Type B pancreatic cell (in vitro differentiated cells): ENCODE data around the gene LPAR1. TPM values are rescaled to one million over a fixed set of nuclear protein-coding genes. Genes with fewer than 3 reads are reported as not detected.

Experiments
- DNase-seq: peaks from one replicate; pipeline ENCODE4 v3.0.0; 2021; ENCODE audit warnings: mixed read lengths; ENCODE audit not compliant: unreplicated experiment; ENCODE audit errors: extremely low spot score
- H3K27ac Mint-ChIP-seq: 2 replicates; pipeline ENCODE4 v1.8.0; 2021; ENCODE audit warnings: mild to moderate bottlenecking, mixed read lengths
- H3K27me3 Mint-ChIP-seq: 2 replicates; pipeline ENCODE4 v1.8.0; 2021; ENCODE audit warnings: mixed read lengths
- H3K36me3 Mint-ChIP-seq: 2 replicates; pipeline ENCODE4 v1.8.0; 2021; ENCODE audit warnings: mixed read lengths
- H3K4me1 Mint-ChIP-seq: one replicate; pipeline ENCODE4 v1.8.0; 2021; ENCODE audit warnings: mixed read lengths; ENCODE audit not compliant: unreplicated experiment
- H3K4me3 Mint-ChIP-seq: 2 replicates; pipeline ENCODE4 v1.8.0; 2021; ENCODE audit warnings: mild to moderate bottlenecking, mixed read lengths
- H3K9me3 Mint-ChIP-seq: 2 replicates; pipeline ENCODE4 v1.8.0; 2021; ENCODE audit warnings: mixed read lengths
- long read RNA-seq: library from polyadenylated mRNA; unstranded; transcript quantifications from one replicate; pipeline ENCODE4 v2.0.0, GENCODE V29; 2020
- total RNA-seq: library from RNA; stranded (reverse); gene quantifications from 2 replicates; pipeline ENCODE4 v1.2.1, GENCODE V29; 2021; ENCODE audit warnings: low replicate concordance
- TF ChIP-seq, protein P1 (sequence below): fragments of 200-600 bp; sonication (generic); conservative IDR thresholded peaks from 2 replicates; pipeline ENCODE4 v1.5.0; 2021; ENCODE audit warnings: antibody characterized with exemption, mild to moderate bottlenecking

LPAR1 gene, protein sequence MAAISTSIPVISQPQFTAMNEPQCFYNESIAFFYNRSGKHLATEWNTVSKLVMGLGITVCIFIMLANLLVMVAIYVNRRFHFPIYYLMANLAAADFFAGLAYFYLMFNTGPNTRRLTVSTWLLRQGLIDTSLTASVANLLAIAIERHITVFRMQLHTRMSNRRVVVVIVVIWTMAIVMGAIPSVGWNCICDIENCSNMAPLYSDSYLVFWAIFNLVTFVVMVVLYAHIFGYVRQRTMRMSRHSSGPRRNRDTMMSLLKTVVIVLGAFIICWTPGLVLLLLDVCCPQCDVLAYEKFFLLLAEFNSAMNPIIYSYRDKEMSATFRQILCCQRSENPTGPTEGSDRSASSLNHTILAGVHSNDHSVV
- 15.3 and 32.8 TPM in 2 replicates for total RNA-seq
- long read RNA-seq, partial matches to known transcripts: 2 of 10 reads
- long read RNA-seq, other reads (novel, unspliced or antisense): 8 of 10 reads

DNA sequence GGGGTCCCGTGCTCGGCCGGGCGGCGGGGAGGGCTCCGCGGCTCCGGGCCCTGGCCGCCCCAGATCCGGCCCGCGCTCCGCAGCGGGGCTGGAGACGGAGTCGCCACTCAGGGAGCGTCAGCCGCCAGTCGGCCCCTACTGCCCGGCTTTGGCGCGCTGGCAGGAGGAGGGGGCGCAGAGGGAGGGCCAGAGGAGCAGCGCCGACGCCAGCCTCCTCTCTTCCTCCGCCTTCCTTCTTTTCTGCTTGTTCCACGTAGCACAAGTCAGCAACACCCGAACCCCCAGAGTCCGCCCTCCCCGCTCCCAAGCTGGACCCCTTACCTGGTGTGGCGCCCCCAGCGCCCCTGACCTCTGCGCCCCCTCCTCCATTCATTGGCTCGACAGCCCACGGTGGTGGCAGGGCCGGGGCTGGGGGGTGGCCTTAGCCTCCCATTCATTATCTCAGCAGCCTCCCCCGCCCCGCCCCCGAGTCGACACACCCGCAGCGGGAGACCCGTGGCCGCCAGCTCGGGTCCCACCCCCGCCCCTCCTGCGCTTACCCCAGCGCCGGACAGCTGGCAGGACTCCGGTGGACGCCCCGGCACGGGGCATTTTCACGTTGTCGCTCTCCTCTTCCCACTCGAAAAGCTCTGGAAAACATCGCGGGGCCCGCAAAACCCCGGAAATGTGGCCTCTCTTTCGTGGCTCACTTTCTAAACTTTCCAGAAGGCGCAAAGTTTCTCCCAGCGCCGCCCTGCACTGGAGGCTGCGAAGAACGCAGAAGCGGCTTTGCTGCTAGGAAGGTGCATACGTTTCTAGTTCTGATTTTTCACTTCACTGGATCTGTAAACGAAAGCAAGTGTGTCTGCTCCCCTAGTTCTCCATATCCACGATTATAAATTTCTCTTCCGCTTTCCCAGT lies at the start of gene LPAR1:
Gene LPAR1 (minus strand): TSS at position 140 of the 900 bp plus-strand sequence. CDS start 66,353 bp downstream, outside the sequence.
- H3K36me3 Mint-ChIP-seq: no peaks in the 10 kb centered on the region
- no peaks in the 10 kb centered on the region for H3K9me3 Mint-ChIP-seq
- TF ChIP-seq, protein P1, sequence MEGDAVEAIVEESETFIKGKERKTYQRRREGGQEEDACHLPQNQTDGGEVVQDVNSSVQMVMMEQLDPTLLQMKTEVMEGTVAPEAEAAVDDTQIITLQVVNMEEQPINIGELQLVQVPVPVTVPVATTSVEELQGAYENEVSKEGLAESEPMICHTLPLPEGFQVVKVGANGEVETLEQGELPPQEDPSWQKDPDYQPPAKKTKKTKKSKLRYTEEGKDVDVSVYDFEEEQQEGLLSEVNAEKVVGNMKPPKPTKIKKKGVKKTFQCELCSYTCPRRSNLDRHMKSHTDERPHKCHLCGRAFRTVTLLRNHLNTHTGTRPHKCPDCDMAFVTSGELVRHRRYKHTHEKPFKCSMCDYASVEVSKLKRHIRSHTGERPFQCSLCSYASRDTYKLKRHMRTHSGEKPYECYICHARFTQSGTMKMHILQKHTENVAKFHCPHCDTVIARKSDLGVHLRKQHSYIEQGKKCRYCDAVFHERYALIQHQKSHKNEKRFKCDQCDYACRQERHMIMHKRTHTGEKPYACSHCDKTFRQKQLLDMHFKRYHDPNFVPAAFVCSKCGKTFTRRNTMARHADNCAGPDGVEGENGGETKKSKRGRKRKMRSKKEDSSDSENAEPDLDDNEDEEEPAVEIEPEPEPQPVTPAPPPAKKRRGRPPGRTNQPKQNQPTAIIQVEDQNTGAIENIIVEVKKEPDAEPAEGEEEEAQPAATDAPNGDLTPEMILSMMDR: no peak
- peak; percentile 77 for DNase-seq
- H3K27ac Mint-ChIP-seq: peak within 1 kb of the TSS; percentile 96
- peaks cover 48% of the 10 kb centered on the region for H3K4me1 Mint-ChIP-seq
- H3K27me3 Mint-ChIP-seq: peaks cover 36% of the 10 kb centered on the region
- peak within 1 kb of the TSS; percentile 95 for H3K4me3 Mint-ChIP-seq

DNA sequence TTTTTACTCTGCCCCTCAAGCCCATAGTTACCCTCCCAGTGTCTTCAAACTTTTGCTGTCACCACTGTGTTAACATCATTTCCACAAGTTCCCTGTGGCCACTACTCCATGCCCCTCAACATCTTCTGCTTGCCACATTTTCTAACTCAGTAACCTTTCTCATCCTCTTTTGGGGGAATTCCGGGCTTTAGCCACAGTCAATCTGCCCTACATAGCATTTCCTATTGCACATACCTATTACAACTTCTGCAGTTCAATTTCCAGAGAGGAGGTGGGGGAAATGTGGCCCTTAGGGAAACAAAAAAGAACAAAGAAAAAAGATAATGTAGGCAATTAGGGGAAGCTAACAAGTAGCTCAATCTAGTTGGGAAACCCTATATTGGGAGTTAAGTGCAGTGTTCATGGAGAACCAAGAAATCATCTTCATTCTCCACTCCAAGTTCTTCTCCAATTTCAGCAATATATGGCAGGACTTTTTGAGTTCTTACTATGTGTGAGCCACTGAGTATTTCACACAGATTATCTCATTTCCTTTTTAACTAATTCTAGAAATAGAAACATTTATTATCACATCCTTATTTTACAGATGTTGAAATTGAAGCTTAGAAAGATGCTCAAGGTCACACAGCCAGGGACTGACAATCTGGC lies 40.2 kb upstream of the LPAR1 start:
- Mint-ChIP-seq H3K36me3 (no peaks in the 10 kb centered on the region), H3K27ac (no peak overlapping the region), H3K27me3 (no peaks in the 10 kb centered on the region), H3K9me3 (no peaks in the 10 kb centered on the region), H3K4me3 (no peak overlapping the region), H3K4me1 (no peaks in the 10 kb centered on the region)
- TF ChIP-seq, protein P1: no peak
- DNase-seq: no peak

DNA sequence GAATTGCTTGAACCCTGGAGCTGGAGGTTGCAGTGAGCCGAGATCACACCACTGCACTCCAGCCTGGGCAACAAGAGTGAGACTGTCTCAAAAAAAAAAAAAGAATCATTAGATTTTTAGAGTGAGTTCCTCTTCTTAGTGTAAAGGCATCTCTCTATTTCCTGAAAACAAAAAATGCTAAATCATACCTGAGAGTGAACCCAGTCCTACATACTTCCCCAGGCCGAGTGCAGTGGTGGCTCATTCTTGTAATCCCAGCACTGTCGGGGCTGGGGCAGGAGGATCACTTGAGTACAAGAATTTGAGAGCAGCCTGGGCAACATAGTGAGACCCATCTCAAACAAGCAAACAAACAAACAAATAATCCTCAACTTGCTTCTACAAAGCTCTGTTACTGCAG lies 38.2 kb upstream of the LPAR1 start:
- H3K9me3 Mint-ChIP-seq: no peaks in the 10 kb centered on the region
- H3K36me3 Mint-ChIP-seq: no peaks in the 10 kb centered on the region

DNA sequence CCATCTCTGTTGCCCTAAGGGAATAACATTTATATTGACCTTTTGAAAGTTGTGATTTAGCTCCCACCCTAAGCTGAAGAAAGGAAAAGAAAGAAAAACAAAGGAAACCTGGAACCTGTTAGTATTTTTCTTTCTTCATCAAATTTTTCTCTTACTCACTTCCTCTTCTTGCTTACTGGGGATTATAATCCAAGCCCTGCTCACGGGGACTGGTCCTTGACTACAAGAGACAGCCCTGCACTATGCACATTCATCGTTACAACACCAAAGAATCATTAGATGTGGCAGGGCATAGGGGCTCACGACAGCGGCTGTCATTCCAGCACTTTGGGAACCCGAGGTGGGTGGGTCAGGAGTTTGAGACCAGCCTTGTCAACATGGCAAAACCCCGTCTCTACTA lies 37.8 kb upstream of the LPAR1 start:
- no peak for DNase-seq
- H3K27ac Mint-ChIP-seq: no peak overlapping the region
- TF ChIP-seq, protein P1: no peak
- H3K4me1 Mint-ChIP-seq: no peaks in the 10 kb centered on the region
- H3K9me3 Mint-ChIP-seq: no peaks in the 10 kb centered on the region
- no peaks in the 10 kb centered on the region for H3K36me3 Mint-ChIP-seq
- no peak overlapping the region for H3K4me3 Mint-ChIP-seq
- no peaks in the 10 kb centered on the region for H3K27me3 Mint-ChIP-seq

More for the DNA sequence above, 38.2 kb upstream of the LPAR1 start:
- no peak overlapping the region for H3K4me3 Mint-ChIP-seq
- no peaks in the 10 kb centered on the region for H3K27me3 Mint-ChIP-seq
- H3K27ac Mint-ChIP-seq: no peak overlapping the region
- H3K4me1 Mint-ChIP-seq: no peaks in the 10 kb centered on the region
- no peak for DNase-seq
- TF ChIP-seq, protein P1: no peak

DNA sequence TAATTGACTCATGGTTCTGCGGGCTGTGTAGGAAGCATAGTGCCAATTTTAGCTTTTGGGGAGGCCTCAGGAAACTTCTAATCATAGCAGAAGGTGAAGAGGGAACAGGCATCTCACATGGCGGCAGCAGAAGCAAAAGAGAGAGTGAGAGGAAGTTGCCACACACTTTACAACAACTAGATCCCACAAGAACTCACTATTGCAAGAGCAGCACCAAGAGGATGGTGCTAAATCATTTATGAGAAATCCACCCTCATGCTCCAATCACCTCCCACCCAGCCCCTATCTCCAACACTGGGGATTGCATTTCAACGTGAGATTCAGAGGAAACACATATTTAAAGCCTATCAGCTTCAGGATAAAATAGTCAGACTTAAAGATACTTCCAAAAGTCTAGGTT lies 36.1 kb upstream of the LPAR1 start:
- H3K4me1 Mint-ChIP-seq: no peaks in the 10 kb centered on the region
- H3K9me3 Mint-ChIP-seq: no peaks in the 10 kb centered on the region
- H3K36me3 Mint-ChIP-seq: no peaks in the 10 kb centered on the region
- H3K4me3 Mint-ChIP-seq: no peak overlapping the region
- TF ChIP-seq, protein P1: no peak
- H3K27me3 Mint-ChIP-seq: no peaks in the 10 kb centered on the region
- DNase-seq: no peak
- H3K27ac Mint-ChIP-seq: no peak overlapping the region
